WERI-Rb-1 (cell line): ENCODE results near the gene STMN1.

Experiments used
- DNase-seq: peaks from one replicate; pipeline ENCODE4 v3.0.0-alpha.2; 2020
- H3K27ac ChIP-seq: fragments of 250-450 bp; sonication (Bioruptor Pico); 2 replicates; pipeline ENCODE4 v1.5.1; 2020; ENCODE audit warnings: mild to moderate bottlenecking, moderate library complexity
- H3K27me3 ChIP-seq: fragments of 250-450 bp; sonication (Bioruptor Pico); 2 replicates; pipeline ENCODE4 v1.5.1; 2021; ENCODE audit warnings: mild to moderate bottlenecking, low read depth, moderate library complexity; ENCODE audit not compliant: insufficient read depth, severe bottlenecking
- H3K36me3 ChIP-seq: fragments of 250-450 bp; sonication (Bioruptor Pico); 2 replicates; pipeline ENCODE4 v1.5.1; 2020; ENCODE audit warnings: mild to moderate bottlenecking, moderate library complexity
- H3K4me3 ChIP-seq: 2 replicates; pipeline ENCODE4 v1.5.1; 2011; ENCODE audit warnings: low read depth, mild to moderate bottlenecking, control low read depth, low read length
- H3K9me3 ChIP-seq: fragments of 250-450 bp; sonication (Bioruptor Pico); 2 replicates; pipeline ENCODE4 v1.5.1; 2021; ENCODE audit warnings: mild to moderate bottlenecking, moderate library complexity; ENCODE audit not compliant: severe bottlenecking
- CTCF ChIP-seq: IDR thresholded peaks from 2 replicates; pipeline ENCODE4 v1.5.1; 2011; ENCODE audit warnings: low read depth, mild to moderate bottlenecking, control low read depth, inconsistent platforms, low read length

Gene STMN1

GRCh38 chr1:25932321-25932720, 26.1 kb upstream of the STMN1 start:
- H3K36me3 ChIP-seq, result no peaks in the 10 kb centered on the region; the same call in 1 of the 2 replicates
- DNase-seq, result no peak
- no peak overlapping the region for H3K4me3 ChIP-seq
- H3K27ac ChIP-seq, result peak overlapping the region; percentile 2; the same call in 1 of the 2 replicates
- H3K9me3 ChIP-seq, result no peaks in the 10 kb centered on the region
- no peak for TF ChIP-seq CTCF
- H3K27me3 ChIP-seq, result no peaks in the 10 kb centered on the region

- peak overlapping the region; percentile 94 for H3K27ac ChIP-seq
- no peak for TF ChIP-seq CTCF
Observed at GRCh38 chr1:25929016-25929415, 22.8 kb upstream of the STMN1 start.

GRCh38 chr1:25927521-25928265, 21.5 kb upstream of the STMN1 start:
- peak; percentile 89 for DNase-seq
- Histone ChIP-seq H3K36me3 (no peaks in the 10 kb centered on the region; the same call in 1 of the 2 replicates), H3K9me3 (no peaks in the 10 kb centered on the region), H3K4me3 (peak overlapping the region; percentile 31), H3K27ac (peak overlapping the region; percentile 94), H3K27me3 (no peaks in the 10 kb centered on the region)
- no peak for TF ChIP-seq CTCF

More at GRCh38 chr1:25929016-25929415, 22.8 kb upstream of the STMN1 start:
- Histone ChIP-seq H3K9me3 (no peaks in the 10 kb centered on the region), H3K27me3 (no peaks in the 10 kb centered on the region), H3K36me3 (no peaks in the 10 kb centered on the region; the same call in 1 of the 2 replicates), H3K4me3 (no peak overlapping the region)
- no peak for DNase-seq

GRCh38 chr1:25926731-25927496, 20.7 kb upstream of the STMN1 start:
- no peaks in the 10 kb centered on the region for H3K9me3 ChIP-seq
- H3K36me3 ChIP-seq, result no peaks in the 10 kb centered on the region
- TF ChIP-seq CTCF, result no peak
- H3K27ac ChIP-seq, result peak overlapping the region; percentile 94
- no peaks in the 10 kb centered on the region for H3K27me3 ChIP-seq
- H3K4me3 ChIP-seq, result peak overlapping the region; percentile 31
- peak; percentile 74 for DNase-seq

- Histone ChIP-seq H3K27me3 (no peaks in the 10 kb centered on the region), H3K9me3 (no peaks in the 10 kb centered on the region), H3K36me3 (no peaks in the 10 kb centered on the region), H3K27ac (no peak overlapping the region), H3K4me3 (no peak overlapping the region)
- TF ChIP-seq CTCF, result no peak
- no peak for DNase-seq
Observed at GRCh38 chr1:25924454-25924853, 18.2 kb upstream of the STMN1 start.
